ENCODE measurements around the gene TCFL5. TPM values are rescaled to one million over a fixed set of nuclear protein-coding genes. Genes with fewer than 3 reads are reported as not detected.

TCFL5 gene
- total RNA-seq, 1 donor from 2014 or later, result 11.0 TPM

GRCh38 chr20:62822239-62822787, 39.3 kb downstream of the TCFL5 start:
- Histone ChIP-seq H3K4me2 (ENCODE audit: low read length) (no peak overlapping the region), H3K4me3 (ENCODE audit: insufficient read depth, low read depth, low read length) (no peak overlapping the region), H3K36me3 (ENCODE audit: insufficient read depth, low read length) (no peaks in the 10 kb centered on the region), H3K9me3 (ENCODE audit: insufficient read depth, low read depth, low read length) (no peaks in the 10 kb centered on the region), H3K27me3 (ENCODE audit: insufficient read depth, low read length) (peaks cover 4% of the 10 kb centered on the region), H3K27ac (ENCODE audit: low read depth, low read length) (no peak overlapping the region), H3K79me2 (ENCODE audit: insufficient read depth, low read length) (no peaks in the 10 kb centered on the region), H3K9ac (ENCODE audit: low read length) (no peak overlapping the region), H3K4me1 (ENCODE audit: insufficient read depth, low read length) (peaks cover 24% of the 10 kb centered on the region), H4K20me1 (ENCODE audit: insufficient read depth, low read length) (no peaks in the 10 kb centered on the region), H2AFZ (ENCODE audit: low read depth, low read length) (no peak overlapping the region)
- no peak for TF ChIP-seq EZH2 (IDR thresholded peaks at IDR 0.05; ENCODE audit: insufficient read depth, low read length)
- TF ChIP-seq CTCF (IDR thresholded peaks at IDR 0.05; ENCODE audit: insufficient read depth, low read depth, low read length), result no peak
- Mint-ChIP-seq H3K27me3 (ENCODE audit: low read depth, unreplicated experiment) (peaks cover 2% of the 10 kb centered on the region), H3K9me3 (ENCODE audit: unreplicated experiment) (no peaks in the 10 kb centered on the region), H3K36me3 (ENCODE audit: low read depth, unreplicated experiment) (no peaks in the 10 kb centered on the region), H3K4me3 (ENCODE audit: unreplicated experiment) (no peak overlapping the region), H3K27ac (ENCODE audit: unreplicated experiment) (no peak overlapping the region), H3K4me1 (ENCODE audit: low read depth, unreplicated experiment) (peaks cover 12% of the 10 kb centered on the region)
- FAIRE-seq (no peak), DNase-seq (ENCODE audit: low read depth) (no peak)

GRCh38 chr20:62821726-62822210, 39.9 kb downstream of the TCFL5 start:
- no peak for FAIRE-seq
- no peak overlapping the region for H3K27ac ChIP-seq (ENCODE audit: low read depth, low read length)
- Mint-ChIP-seq H3K27ac (ENCODE audit: unreplicated experiment) (no peak overlapping the region), H3K4me3 (ENCODE audit: unreplicated experiment) (no peak overlapping the region), H3K4me1 (ENCODE audit: low read depth, unreplicated experiment) (peaks cover 12% of the 10 kb centered on the region), H3K27me3 (ENCODE audit: low read depth, unreplicated experiment) (peaks cover 2% of the 10 kb centered on the region), H3K36me3 (ENCODE audit: low read depth, unreplicated experiment) (no peaks in the 10 kb centered on the region), H3K9me3 (ENCODE audit: unreplicated experiment) (no peaks in the 10 kb centered on the region)
- no peak overlapping the region for H3K9ac ChIP-seq (ENCODE audit: low read length)
- TF ChIP-seq CTCF (IDR thresholded peaks at IDR 0.05; ENCODE audit: insufficient read depth, low read depth, low read length) (no peak), EZH2 (IDR thresholded peaks at IDR 0.05; ENCODE audit: insufficient read depth, low read length) (no peak)
- peaks cover 4% of the 10 kb centered on the region for H3K27me3 ChIP-seq (ENCODE audit: insufficient read depth, low read length)
- H4K20me1 ChIP-seq (ENCODE audit: insufficient read depth, low read length), result no peaks in the 10 kb centered on the region
- H3K79me2 ChIP-seq (ENCODE audit: insufficient read depth, low read length), result no peaks in the 10 kb centered on the region
- H3K9me3 ChIP-seq (ENCODE audit: insufficient read depth, low read depth, low read length), result no peaks in the 10 kb centered on the region
- H3K4me2 ChIP-seq (ENCODE audit: low read length), result no peak overlapping the region
- DNase-seq (ENCODE audit: low read depth), result no peak
- H2AFZ ChIP-seq (ENCODE audit: low read depth, low read length), result no peak overlapping the region
- H3K36me3 ChIP-seq (ENCODE audit: insufficient read depth, low read length), result no peaks in the 10 kb centered on the region
- peaks cover 24% of the 10 kb centered on the region for H3K4me1 ChIP-seq (ENCODE audit: insufficient read depth, low read length)
- no peak overlapping the region for H3K4me3 ChIP-seq (ENCODE audit: insufficient read depth, low read depth, low read length)

GRCh38 chr20:62820962-62821725, 40.5 kb downstream of the TCFL5 start:
- Mint-ChIP-seq H3K27me3 (ENCODE audit: low read depth, unreplicated experiment) (peaks cover 2% of the 10 kb centered on the region), H3K9me3 (ENCODE audit: unreplicated experiment) (no peaks in the 10 kb centered on the region), H3K4me1 (ENCODE audit: low read depth, unreplicated experiment) (peaks cover 12% of the 10 kb centered on the region), H3K4me3 (ENCODE audit: unreplicated experiment) (no peak overlapping the region), H3K36me3 (ENCODE audit: low read depth, unreplicated experiment) (no peaks in the 10 kb centered on the region), H3K27ac (ENCODE audit: unreplicated experiment) (no peak overlapping the region)
- H3K4me2 ChIP-seq (ENCODE audit: low read length), result no peak overlapping the region
- H3K9me3 ChIP-seq (ENCODE audit: insufficient read depth, low read depth, low read length), result no peaks in the 10 kb centered on the region
- H2AFZ ChIP-seq (ENCODE audit: low read depth, low read length), result no peak overlapping the region
- H4K20me1 ChIP-seq (ENCODE audit: insufficient read depth, low read length), result no peaks in the 10 kb centered on the region
- H3K27me3 ChIP-seq (ENCODE audit: insufficient read depth, low read length), result peaks cover 10% of the 10 kb centered on the region
- H3K27ac ChIP-seq (ENCODE audit: low read depth, low read length), result no peak overlapping the region
- H3K4me3 ChIP-seq (ENCODE audit: insufficient read depth, low read depth, low read length), result no peak overlapping the region
- no peaks in the 10 kb centered on the region for H3K79me2 ChIP-seq (ENCODE audit: insufficient read depth, low read length)
- no peak for FAIRE-seq
- H3K9ac ChIP-seq (ENCODE audit: low read length), result no peak overlapping the region
- TF ChIP-seq CTCF (IDR thresholded peaks at IDR 0.05; ENCODE audit: insufficient read depth, low read depth, low read length) (no peak), EZH2 (IDR thresholded peaks at IDR 0.05; ENCODE audit: insufficient read depth, low read length) (no peak)
- peaks cover 30% of the 10 kb centered on the region for H3K4me1 ChIP-seq (ENCODE audit: insufficient read depth, low read length)
- DNase-seq (ENCODE audit: low read depth), result no peak
- H3K36me3 ChIP-seq (ENCODE audit: insufficient read depth, low read length), result no peaks in the 10 kb centered on the region
